ENCODE data around the gene PLPP2. TPM values are rescaled to one million over a fixed set of nuclear protein-coding genes. Genes with fewer than 3 reads are reported as not detected.

The PLPP2 gene
- total and polyA plus RNA-seq, 11 donors, result 0.09 to 4.1 (median 0.99) TPM

- ATAC-seq (no peak), DNase-seq (peak in 1 of 5 donors; percentile 24)
- peaks cover 0 to 14% (median 0%) of the 10 kb centered on the region in 12 donors for H3K9me3 ChIP-seq
- no peak overlapping the region for H3K4me3 ChIP-seq
- no peak for TF ChIP-seq POLR2A (IDR thresholded peaks at IDR 0.05)
- no peak for TF ChIP-seq CTCF (IDR thresholded peaks at IDR 0.05)
- no peaks in the 10 kb centered on the region for H3K27me3 ChIP-seq
- peaks cover 0 to 4% (median 0%) of the 10 kb centered on the region in 12 donors for H3K4me1 ChIP-seq
- H3K27ac ChIP-seq, result peak overlapping the region in 6 of 12 donors; percentile 4 to 73 (median 56)
- intact Hi-C loops (cut with DNase I), result no loop called here
- 86 to 92% (median 90%) methylated on average over 19 to 22 of the region's 22 CpGs for WGBS, 4 donors
- H3K36me3 ChIP-seq, result peaks cover 0 to 59% (median 44%) of the 10 kb centered on the region in 9 donors
Measured at GRCh38 chr19:313988-314815, 23.0 kb upstream of the PLPP2 start.

GRCh38 chr19:313169-313987, 22.2 kb upstream of the PLPP2 start:
- H3K9me3 ChIP-seq, result peaks cover 0 to 11% (median 0%) of the 10 kb centered on the region in 12 donors
- TF ChIP-seq POLR2A (IDR thresholded peaks at IDR 0.05), result no peak
- TF ChIP-seq CTCF (IDR thresholded peaks at IDR 0.05), result no peak
- H3K27me3 ChIP-seq, result no peaks in the 10 kb centered on the region
- intact Hi-C loops (cut with DNase I), result no loop called here
- peak overlapping the region in 9 of 12 donors; percentile 4 to 73 (median 46) for H3K27ac ChIP-seq
- ATAC-seq, result peak in 2 of 4 donors; percentile 6 to 37
- WGBS, 4 donors, result 62 to 80% (median 76%) methylated on average over 17 to 23 of the region's 23 CpGs
- H3K36me3 ChIP-seq, result peaks cover 0 to 63% (median 45%) of the 10 kb centered on the region in 9 donors
- H3K4me3 ChIP-seq, result no peak overlapping the region
- peaks cover 0 to 4% (median 0%) of the 10 kb centered on the region in 12 donors for H3K4me1 ChIP-seq
- peak in 1 of 5 donors; percentile 51 for DNase-seq

GRCh38 chr19:311813-312261, 20.6 kb upstream of the PLPP2 start:
- Histone ChIP-seq H3K9me3 (no peaks in the 10 kb centered on the region), H3K36me3 (peaks cover 0 to 75% (median 60%) of the 10 kb centered on the region in 9 donors), H3K27me3 (no peaks in the 10 kb centered on the region), H3K4me1 (peaks cover 0 to 6% (median 0%) of the 10 kb centered on the region in 12 donors), H3K4me3 (peak overlapping the region; percentile 40 to 58 (median 49)), H3K27ac (peak overlapping the region; percentile 60 to 94 (median 84))
- TF ChIP-seq CTCF (IDR thresholded peaks at IDR 0.05) (no peak), POLR2A (IDR thresholded peaks at IDR 0.05) (peak in 1 of 2 donors; percentile 50)
- DNase-seq, result peak in 3 of 5 donors; percentile 67 to 75 (median 69)
- ATAC-seq, result peak in 3 of 4 donors; percentile 50 to 71 (median 59)
- intact Hi-C loops (cut with DNase I), result loop anchor here in 1 of 10 donors (2.0 kb wide), 1 partner anchor 31 kb away; no protein-coding TSS in a partner anchor
- 67 to 95% (median 78%) methylated on average over 16 to 33 of the region's 33 CpGs for WGBS, 4 donors

All from heart left ventricle (tissue), 16 donors.